ENCODE data around the gene KRT81.
A peak's percentile ranks its signal among the peaks of the same experiment; 100 is the strongest.

KRT81 gene

DNA sequence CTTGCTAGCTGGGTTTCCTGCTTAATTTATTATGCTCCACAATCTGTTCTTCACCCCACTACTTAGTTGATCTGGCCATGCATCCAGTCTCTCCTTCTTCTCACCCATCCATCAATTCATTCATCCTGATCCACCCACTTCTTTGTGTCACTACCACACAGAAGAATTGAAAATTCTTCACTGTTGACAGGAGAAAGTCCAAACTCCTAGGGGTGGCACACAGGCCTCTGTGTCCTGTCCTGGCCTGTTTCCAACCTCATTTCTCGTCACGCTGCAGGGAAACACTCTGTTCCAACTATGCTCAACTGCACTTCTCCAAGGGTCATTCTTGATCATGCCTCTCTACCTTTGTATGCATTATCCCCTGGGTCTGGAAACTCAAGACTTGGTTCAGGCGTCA, 40.5 kb upstream of the KRT81 start:
- Histone ChIP-seq H2AK5ac (ENCODE audit: low read length, severe bottlenecking) (no peak overlapping the region), H2AFZ (ENCODE audit: low read depth, low read length) (no peak overlapping the region), H4K91ac (ENCODE audit: low read length) (no peak overlapping the region), H3K27me3 (ENCODE audit: control insufficient read depth in 1 of 2, insufficient read depth in 1 of 2, low read length in 2 of 2) (peaks cover 38 to 72% of the 10 kb centered on the region in 2 experiments), H3K4ac (ENCODE audit: low read depth in 1 of 2, low read length in 2 of 2) (no peak overlapping the region), H2BK15ac (ENCODE audit: low read depth, poor library complexity, severe bottlenecking) (no peak overlapping the region), H2BK120ac (ENCODE audit: low read depth, low read length) (no peak overlapping the region), H4K8ac (ENCODE audit: low read length) (no peak overlapping the region), H3K4me2 (ENCODE audit: low read length, poor library complexity, severe bottlenecking) (no peak overlapping the region), H2BK12ac (ENCODE audit: low read length in 2 of 2) (no peak overlapping the region), H3K4me1 (ENCODE audit: control insufficient read depth, insufficient read depth, low read depth, low read length) (no peaks in the 10 kb centered on the region), H2BK5ac (ENCODE audit: low read depth, low read length, poor library complexity, severe bottlenecking) (no peak overlapping the region), H3K14ac (ENCODE audit: low read length in 2 of 2) (no peak overlapping the region), H3K36me3 (ENCODE audit: control insufficient read depth in 1 of 2, insufficient read depth in 2 of 2, low read depth in 1 of 2, low read length in 2 of 2) (no peaks in the 10 kb centered on the region), H3K9ac (ENCODE audit: low read length) (no peak overlapping the region), H3K79me1 (replicated peaks; ENCODE audit: low read length, poor library complexity, severe bottlenecking) (no peaks in the 10 kb centered on the region), H3K27ac (ENCODE audit: low read length, poor library complexity, severe bottlenecking) (no peak overlapping the region), H3K18ac (ENCODE audit: low read depth in 1 of 2, low read length in 2 of 2) (no peak overlapping the region), H3K23ac (ENCODE audit: low read length in 2 of 2) (no peak overlapping the region), H3K4me3 (ENCODE audit: insufficient read depth in 1 of 2, low read depth in 1 of 2, low read length in 2 of 2) (no peak overlapping the region), H3K9me3 (ENCODE audit: control insufficient read depth, low read length) (peaks cover 13% of the 10 kb centered on the region)
- WGBS, result 77% methylated on average over 3 of the region's 3 CpGs
- no peak for DNase-seq

DNA sequence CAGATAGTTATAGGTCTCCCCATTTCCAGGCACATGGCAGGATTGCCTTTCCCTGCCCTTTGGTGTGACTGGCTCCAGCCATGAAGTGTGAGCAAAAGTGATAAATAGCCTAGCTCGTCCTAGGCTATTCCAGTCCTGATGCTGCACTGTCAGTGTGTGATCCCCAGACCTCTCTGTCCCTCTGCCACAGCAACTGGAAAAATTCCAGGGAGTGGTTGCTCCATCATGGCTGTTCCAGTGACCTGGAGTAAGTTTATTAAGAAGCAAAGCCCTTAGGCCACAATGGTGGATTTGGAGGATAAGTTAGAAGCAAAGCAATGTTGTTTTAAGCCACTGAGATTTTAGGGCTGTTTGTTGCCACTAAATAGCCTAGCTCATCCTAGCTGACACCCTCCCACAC, 39.7 kb upstream of the KRT81 start:
- Histone ChIP-seq H3K9me3 (ENCODE audit: control insufficient read depth, low read length) (peaks cover 13% of the 10 kb centered on the region), H3K23ac (ENCODE audit: low read length in 2 of 2) (no peak overlapping the region), H3K36me3 (ENCODE audit: control insufficient read depth in 1 of 2, insufficient read depth in 2 of 2, low read depth in 1 of 2, low read length in 2 of 2) (no peaks in the 10 kb centered on the region), H2BK5ac (ENCODE audit: low read depth, low read length, poor library complexity, severe bottlenecking) (no peak overlapping the region), H3K4me1 (ENCODE audit: control insufficient read depth, insufficient read depth, low read depth, low read length) (no peaks in the 10 kb centered on the region), H4K8ac (ENCODE audit: low read length) (no peak overlapping the region), H3K4me3 (ENCODE audit: insufficient read depth in 1 of 2, low read depth in 1 of 2, low read length in 2 of 2) (no peak overlapping the region), H3K27ac (ENCODE audit: low read length, poor library complexity, severe bottlenecking) (no peak overlapping the region), H3K4ac (ENCODE audit: low read depth in 1 of 2, low read length in 2 of 2) (no peak overlapping the region), H3K79me1 (replicated peaks; ENCODE audit: low read length, poor library complexity, severe bottlenecking) (no peaks in the 10 kb centered on the region), H4K91ac (ENCODE audit: low read length) (no peak overlapping the region), H2AK5ac (ENCODE audit: low read length, severe bottlenecking) (no peak overlapping the region), H2BK15ac (ENCODE audit: low read depth, poor library complexity, severe bottlenecking) (no peak overlapping the region), H2BK12ac (ENCODE audit: low read length in 2 of 2) (no peak overlapping the region), H3K4me2 (ENCODE audit: low read length, poor library complexity, severe bottlenecking) (no peak overlapping the region), H3K18ac (ENCODE audit: low read depth in 1 of 2, low read length in 2 of 2) (no peak overlapping the region), H2AFZ (ENCODE audit: low read depth, low read length) (no peak overlapping the region), H3K27me3 (ENCODE audit: control insufficient read depth in 1 of 2, insufficient read depth in 1 of 2, low read length in 2 of 2) (peaks cover 38 to 74% of the 10 kb centered on the region in 2 experiments), H3K14ac (ENCODE audit: low read length in 2 of 2) (no peak overlapping the region), H3K9ac (ENCODE audit: low read length) (no peak overlapping the region), H2BK120ac (ENCODE audit: low read depth, low read length) (no peak overlapping the region)
- no peak for DNase-seq
- WGBS, result 5% methylated on average over 1 of the region's 1 CpG

DNA sequence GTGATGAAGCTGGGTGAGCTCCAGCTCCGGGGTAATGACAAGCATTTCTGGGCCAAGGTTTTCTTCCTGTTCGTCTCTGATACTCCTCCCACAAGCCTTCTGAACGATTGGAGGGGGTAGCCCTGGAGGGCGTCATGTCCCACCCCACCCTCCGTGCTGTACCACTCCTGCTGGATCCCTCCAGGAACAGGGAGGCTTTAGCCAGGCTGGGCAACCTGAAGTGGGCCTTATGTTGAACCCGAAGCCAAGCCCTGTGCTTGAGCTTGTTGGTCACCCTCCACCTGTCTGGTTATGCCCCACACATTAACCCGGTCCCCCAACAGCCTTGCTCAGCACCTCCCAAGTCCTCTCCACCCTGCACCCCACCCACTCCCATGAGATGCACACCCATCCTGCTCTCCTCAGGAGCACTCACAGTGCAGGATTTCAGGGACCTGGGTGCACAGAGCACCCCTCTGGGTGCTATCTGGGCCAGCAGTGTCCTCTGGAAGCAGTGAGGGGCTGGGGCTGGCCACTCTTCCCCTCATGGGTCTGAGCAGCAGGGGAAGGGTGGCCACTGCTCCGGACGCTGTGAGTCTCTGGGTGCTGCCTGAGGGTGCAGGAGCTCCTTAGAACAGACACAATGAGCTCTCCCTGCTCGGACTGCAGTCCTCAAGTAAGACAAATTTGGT, 36.6 kb upstream of the KRT81 start:
- H3K4me3 ChIP-seq (ENCODE audit: insufficient read depth in 1 of 2, low read depth in 1 of 2, low read length in 2 of 2), result no peak overlapping the region
- H2BK15ac ChIP-seq (ENCODE audit: low read depth, poor library complexity, severe bottlenecking), result no peak overlapping the region
- no peak overlapping the region for H2BK12ac ChIP-seq (ENCODE audit: low read length in 2 of 2)
- no peak overlapping the region for H2BK5ac ChIP-seq (ENCODE audit: low read depth, low read length, poor library complexity, severe bottlenecking)
- no peaks in the 10 kb centered on the region for H3K4me1 ChIP-seq (ENCODE audit: control insufficient read depth, insufficient read depth, low read depth, low read length)
- H4K8ac ChIP-seq (ENCODE audit: low read length), result no peak overlapping the region
- H3K9me3 ChIP-seq (ENCODE audit: control insufficient read depth, low read length), result no peaks in the 10 kb centered on the region
- no peak for DNase-seq
- H3K14ac ChIP-seq (ENCODE audit: low read length in 2 of 2), result no peak overlapping the region
- H2AK5ac ChIP-seq (ENCODE audit: low read length, severe bottlenecking), result no peak overlapping the region
- H3K23ac ChIP-seq (ENCODE audit: low read length in 2 of 2), result no peak overlapping the region
- peaks cover 49 to 87% of the 10 kb centered on the region in 2 experiments for H3K27me3 ChIP-seq (ENCODE audit: control insufficient read depth in 1 of 2, insufficient read depth in 1 of 2, low read length in 2 of 2)
- no peak overlapping the region for H3K9ac ChIP-seq (ENCODE audit: low read length)
- no peak overlapping the region for H4K91ac ChIP-seq (ENCODE audit: low read length)
- H3K18ac ChIP-seq (ENCODE audit: low read depth in 1 of 2, low read length in 2 of 2), result no peak overlapping the region
- no peak overlapping the region for H2BK120ac ChIP-seq (ENCODE audit: low read depth, low read length)
- no peak overlapping the region for H3K27ac ChIP-seq (ENCODE audit: low read length, poor library complexity, severe bottlenecking)
- no peak overlapping the region for H2AFZ ChIP-seq (ENCODE audit: low read depth, low read length)
- H3K4ac ChIP-seq (ENCODE audit: low read depth in 1 of 2, low read length in 2 of 2), result no peak overlapping the region
- no peaks in the 10 kb centered on the region for H3K79me1 ChIP-seq (replicated peaks; ENCODE audit: low read length, poor library complexity, severe bottlenecking)
- 78% methylated on average over 9 of the region's 10 CpGs for WGBS
- no peaks in the 10 kb centered on the region for H3K36me3 ChIP-seq (ENCODE audit: control insufficient read depth in 1 of 2, insufficient read depth in 2 of 2, low read depth in 1 of 2, low read length in 2 of 2)
- no peak overlapping the region for H3K4me2 ChIP-seq (ENCODE audit: low read length, poor library complexity, severe bottlenecking)

DNA sequence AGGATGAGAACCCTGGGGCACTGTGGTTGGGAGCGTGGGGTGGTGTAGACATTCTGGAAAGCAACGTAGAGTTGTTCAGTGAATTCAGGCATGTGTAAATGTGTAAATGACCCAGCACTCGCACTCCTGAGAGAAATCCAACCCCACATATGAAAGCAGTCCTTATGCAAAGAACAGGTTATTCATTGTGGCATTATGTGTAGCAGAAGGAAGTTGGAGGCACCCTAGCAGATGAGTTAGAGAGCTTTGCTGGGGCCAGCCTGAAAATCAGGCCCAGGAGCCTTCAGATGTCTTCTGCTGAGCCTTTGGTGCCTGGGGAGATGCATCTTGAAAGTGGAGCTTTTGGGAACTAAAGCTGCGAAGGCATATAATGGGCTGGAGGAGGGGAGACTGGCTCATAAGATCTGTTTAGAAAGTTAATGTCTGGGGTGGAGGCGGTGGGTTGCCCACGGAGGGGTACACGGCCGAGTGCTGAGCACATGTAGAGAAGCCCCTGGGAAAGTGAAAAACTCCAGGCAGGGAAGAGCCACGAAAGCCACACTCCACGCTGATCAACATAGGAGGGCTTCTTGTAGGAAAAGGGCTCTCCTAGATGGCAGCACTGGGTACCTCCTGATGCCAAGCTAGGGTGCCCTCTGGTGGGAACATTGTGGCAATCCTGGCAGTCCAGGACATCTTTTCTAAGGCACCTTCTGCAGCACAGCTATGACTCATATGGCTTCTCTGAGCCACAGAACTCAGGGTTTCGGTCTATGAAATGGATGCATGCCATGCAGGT, 35.9 kb upstream of the KRT81 start:
- Histone ChIP-seq H2BK120ac (ENCODE audit: low read depth, low read length) (no peak overlapping the region), H3K27ac (ENCODE audit: low read length, poor library complexity, severe bottlenecking) (no peak overlapping the region), H3K36me3 (ENCODE audit: control insufficient read depth in 1 of 2, insufficient read depth in 2 of 2, low read depth in 1 of 2, low read length in 2 of 2) (no peaks in the 10 kb centered on the region), H3K4ac (ENCODE audit: low read depth in 1 of 2, low read length in 2 of 2) (no peak overlapping the region), H4K91ac (ENCODE audit: low read length) (no peak overlapping the region), H4K8ac (ENCODE audit: low read length) (no peak overlapping the region), H3K9ac (ENCODE audit: low read length) (no peak overlapping the region), H3K27me3 (ENCODE audit: control insufficient read depth in 1 of 2, insufficient read depth in 1 of 2, low read length in 2 of 2) (peaks cover 53 to 87% of the 10 kb centered on the region in 2 experiments), H3K79me1 (replicated peaks; ENCODE audit: low read length, poor library complexity, severe bottlenecking) (no peaks in the 10 kb centered on the region), H3K18ac (ENCODE audit: low read depth in 1 of 2, low read length in 2 of 2) (no peak overlapping the region), H3K9me3 (ENCODE audit: control insufficient read depth, low read length) (no peaks in the 10 kb centered on the region), H3K23ac (ENCODE audit: low read length in 2 of 2) (no peak overlapping the region), H3K4me3 (ENCODE audit: insufficient read depth in 1 of 2, low read depth in 1 of 2, low read length in 2 of 2) (no peak overlapping the region), H2AK5ac (ENCODE audit: low read length, severe bottlenecking) (no peak overlapping the region), H2BK15ac (ENCODE audit: low read depth, poor library complexity, severe bottlenecking) (no peak overlapping the region), H3K4me2 (ENCODE audit: low read length, poor library complexity, severe bottlenecking) (no peak overlapping the region), H2AFZ (ENCODE audit: low read depth, low read length) (no peak overlapping the region), H3K4me1 (ENCODE audit: control insufficient read depth, insufficient read depth, low read depth, low read length) (no peaks in the 10 kb centered on the region), H3K14ac (ENCODE audit: low read length in 2 of 2) (no peak overlapping the region), H2BK5ac (ENCODE audit: low read depth, low read length, poor library complexity, severe bottlenecking) (no peak overlapping the region), H2BK12ac (ENCODE audit: low read length in 2 of 2) (no peak overlapping the region)
- 39% methylated on average over 9 of the region's 11 CpGs for WGBS
- peak; percentile 86 for DNase-seq
